ENCODE results near the gene TEX28.

- TF ChIP-seq, protein P1, sequence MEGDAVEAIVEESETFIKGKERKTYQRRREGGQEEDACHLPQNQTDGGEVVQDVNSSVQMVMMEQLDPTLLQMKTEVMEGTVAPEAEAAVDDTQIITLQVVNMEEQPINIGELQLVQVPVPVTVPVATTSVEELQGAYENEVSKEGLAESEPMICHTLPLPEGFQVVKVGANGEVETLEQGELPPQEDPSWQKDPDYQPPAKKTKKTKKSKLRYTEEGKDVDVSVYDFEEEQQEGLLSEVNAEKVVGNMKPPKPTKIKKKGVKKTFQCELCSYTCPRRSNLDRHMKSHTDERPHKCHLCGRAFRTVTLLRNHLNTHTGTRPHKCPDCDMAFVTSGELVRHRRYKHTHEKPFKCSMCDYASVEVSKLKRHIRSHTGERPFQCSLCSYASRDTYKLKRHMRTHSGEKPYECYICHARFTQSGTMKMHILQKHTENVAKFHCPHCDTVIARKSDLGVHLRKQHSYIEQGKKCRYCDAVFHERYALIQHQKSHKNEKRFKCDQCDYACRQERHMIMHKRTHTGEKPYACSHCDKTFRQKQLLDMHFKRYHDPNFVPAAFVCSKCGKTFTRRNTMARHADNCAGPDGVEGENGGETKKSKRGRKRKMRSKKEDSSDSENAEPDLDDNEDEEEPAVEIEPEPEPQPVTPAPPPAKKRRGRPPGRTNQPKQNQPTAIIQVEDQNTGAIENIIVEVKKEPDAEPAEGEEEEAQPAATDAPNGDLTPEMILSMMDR (IDR thresholded peaks at IDR 0.05) = no peak
- no peak for TF ChIP-seq POLR2A (IDR thresholded peaks at IDR 0.05)
Measured at GRCh38 chrX:154305541-154306205, 10.7 kb upstream of the TEX28 start.

All from uterus (tissue), 2 donors.